Measurements from ENCODE around the gene ZBTB7B.

ZBTB7B gene

GRCh38 chr1:155064832-155065429 lies 62.3 kb downstream of the ZBTB7B start:
- Histone ChIP-seq H3K27me3 (ENCODE audit: insufficient read depth, low read length) (no peaks in the 10 kb centered on the region), H2AFZ (ENCODE audit: low read depth, low read length) (no peak overlapping the region), H3K36me3 (ENCODE audit: insufficient read depth, low read length) (peaks cover 27% of the 10 kb centered on the region), H3K4me1 (ENCODE audit: insufficient read depth, low read length) (peaks cover 20% of the 10 kb centered on the region), H3K9me3 (ENCODE audit: low read length) (no peaks in the 10 kb centered on the region), H3K4me3 (ENCODE audit: low read length) (peak overlapping the region; percentile 78)

GRCh38 chr1:155066777-155067176 lies 64.2 kb downstream of the ZBTB7B start:
- Histone ChIP-seq H3K36me3 (ENCODE audit: insufficient read depth, low read length) (peaks cover 30% of the 10 kb centered on the region), H3K27me3 (ENCODE audit: insufficient read depth, low read length) (no peaks in the 10 kb centered on the region), H3K4me1 (ENCODE audit: insufficient read depth, low read length) (peaks cover 33% of the 10 kb centered on the region), H2AFZ (ENCODE audit: low read depth, low read length) (no peak overlapping the region), H3K9me3 (ENCODE audit: low read length) (no peaks in the 10 kb centered on the region), H3K4me3 (ENCODE audit: low read length) (no peak overlapping the region)

All from neuron (in vitro differentiated cells).